Chondrocyte (in vitro differentiated cells): ENCODE data around the gene COPS3. TPM values are rescaled to one million over a fixed set of nuclear protein-coding genes. Genes with fewer than 3 reads are reported as not detected.

ENCODE experiments used
- DNase-seq: peaks from one replicate; pipeline ENCODE4 v3.0.0; 2021; ENCODE audit warnings: mixed read lengths, low spot score
- H3K27ac Mint-ChIP-seq: one replicate; pipeline ENCODE4 v1.8.0; 2021; ENCODE audit warnings: mild to moderate bottlenecking, moderate library complexity, mixed read lengths; ENCODE audit not compliant: unreplicated experiment
- H3K27me3 Mint-ChIP-seq: 2 replicates; pipeline ENCODE4 v1.8.0; 2021; ENCODE audit warnings: low read depth, mixed read lengths
- H3K36me3 Mint-ChIP-seq: 2 replicates; pipeline ENCODE4 v1.8.0; 2021; ENCODE audit warnings: low read depth, mixed read lengths
- H3K4me1 Mint-ChIP-seq: 2 replicates; pipeline ENCODE4 v1.8.0; 2021; ENCODE audit warnings: low read depth, mild to moderate bottlenecking, mixed read lengths
- H3K4me3 Mint-ChIP-seq: one replicate; pipeline ENCODE4 v1.8.0; 2021; ENCODE audit warnings: mild to moderate bottlenecking, moderate library complexity, mixed read lengths; ENCODE audit not compliant: unreplicated experiment
- H3K9me3 Mint-ChIP-seq: 2 replicates; pipeline ENCODE4 v1.8.0; 2021; ENCODE audit warnings: low read depth, mixed read lengths
- total RNA-seq: library from RNA; stranded (reverse); gene quantifications from 3 replicates; pipeline ENCODE4 v1.2.1, GENCODE V29; 2021
- TF ChIP-seq, protein P1 (sequence below): fragments of 200-600 bp; sonication (generic); IDR thresholded peaks from 2 replicates; pipeline ENCODE4 v1.5.0; 2021; ENCODE audit warnings: antibody characterized with exemption, mild to moderate bottlenecking, moderate library complexity

Gene COPS3
- total RNA-seq, 1 donor from 2014 or later = 50.9 TPM

DNA sequence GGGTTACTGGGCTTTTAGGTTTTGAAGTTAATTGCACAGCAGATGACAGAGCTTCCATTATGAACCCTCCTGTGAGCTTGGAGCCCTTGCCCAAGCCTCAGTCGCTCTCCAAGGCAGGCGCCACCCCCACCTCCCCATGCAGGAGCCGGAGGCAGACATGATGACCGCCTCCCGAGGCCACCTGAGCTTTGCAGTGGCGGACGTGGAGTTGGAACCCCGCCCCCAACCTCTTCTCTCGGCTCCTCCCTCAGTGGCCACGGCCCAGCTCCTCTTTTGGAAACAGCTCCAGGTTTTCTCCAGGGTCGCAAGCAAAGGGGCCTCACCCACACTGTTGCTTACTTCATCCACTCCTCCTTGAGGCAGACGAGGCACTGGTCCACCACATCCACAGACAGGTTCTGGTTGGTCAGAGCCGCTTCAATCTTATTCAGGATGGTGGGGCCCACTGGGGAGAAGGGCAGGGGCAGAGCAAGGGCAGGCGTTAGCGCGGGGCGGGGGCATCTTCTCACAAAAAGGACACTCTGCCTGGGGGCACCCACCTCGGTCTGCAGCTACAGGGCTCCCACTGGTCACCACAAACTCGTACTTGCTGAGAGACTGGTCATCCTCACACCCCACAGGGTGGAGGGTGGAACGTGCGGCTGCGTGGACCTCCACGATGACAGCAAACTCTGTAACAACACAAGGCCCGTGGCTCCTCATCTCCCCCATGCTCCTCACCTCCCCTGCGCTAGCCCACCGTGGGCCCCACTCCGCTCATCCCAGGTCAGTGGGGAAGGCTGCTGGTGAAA is 66.2 kb downstream of the COPS3 start:
- no peaks in the 10 kb centered on the region for H3K27me3 Mint-ChIP-seq
- TF ChIP-seq, protein P1, sequence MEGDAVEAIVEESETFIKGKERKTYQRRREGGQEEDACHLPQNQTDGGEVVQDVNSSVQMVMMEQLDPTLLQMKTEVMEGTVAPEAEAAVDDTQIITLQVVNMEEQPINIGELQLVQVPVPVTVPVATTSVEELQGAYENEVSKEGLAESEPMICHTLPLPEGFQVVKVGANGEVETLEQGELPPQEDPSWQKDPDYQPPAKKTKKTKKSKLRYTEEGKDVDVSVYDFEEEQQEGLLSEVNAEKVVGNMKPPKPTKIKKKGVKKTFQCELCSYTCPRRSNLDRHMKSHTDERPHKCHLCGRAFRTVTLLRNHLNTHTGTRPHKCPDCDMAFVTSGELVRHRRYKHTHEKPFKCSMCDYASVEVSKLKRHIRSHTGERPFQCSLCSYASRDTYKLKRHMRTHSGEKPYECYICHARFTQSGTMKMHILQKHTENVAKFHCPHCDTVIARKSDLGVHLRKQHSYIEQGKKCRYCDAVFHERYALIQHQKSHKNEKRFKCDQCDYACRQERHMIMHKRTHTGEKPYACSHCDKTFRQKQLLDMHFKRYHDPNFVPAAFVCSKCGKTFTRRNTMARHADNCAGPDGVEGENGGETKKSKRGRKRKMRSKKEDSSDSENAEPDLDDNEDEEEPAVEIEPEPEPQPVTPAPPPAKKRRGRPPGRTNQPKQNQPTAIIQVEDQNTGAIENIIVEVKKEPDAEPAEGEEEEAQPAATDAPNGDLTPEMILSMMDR = no peak
- peaks cover 41% of the 10 kb centered on the region for H3K36me3 Mint-ChIP-seq
- no peak overlapping the region for H3K27ac Mint-ChIP-seq
- no peak overlapping the region for H3K4me3 Mint-ChIP-seq
- peaks cover 5% of the 10 kb centered on the region for H3K4me1 Mint-ChIP-seq
- no peaks in the 10 kb centered on the region for H3K9me3 Mint-ChIP-seq
- DNase-seq = no peak

DNA sequence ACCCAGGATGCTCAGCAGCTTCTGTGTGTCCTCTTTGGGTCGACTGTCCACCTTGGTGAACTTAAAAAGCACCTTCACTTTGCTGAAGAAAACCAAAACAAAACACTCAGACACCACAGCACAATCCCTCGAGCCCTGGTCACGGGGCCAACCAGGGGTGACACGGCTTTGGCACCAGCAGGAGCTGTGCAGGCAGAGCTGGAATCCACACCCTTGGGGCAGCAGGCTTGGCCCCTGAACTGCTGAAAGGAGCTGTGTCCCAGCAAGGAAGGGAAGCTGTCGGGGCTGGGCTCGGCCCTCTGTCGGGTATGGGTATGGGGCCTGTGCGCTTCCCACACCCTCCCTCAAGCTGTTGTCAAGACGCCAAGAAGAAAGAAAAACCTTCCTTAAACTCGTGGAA is 67.3 kb downstream of the COPS3 start:
- Mint-ChIP-seq H3K27ac (no peak overlapping the region), H3K36me3 (peaks cover 38% of the 10 kb centered on the region), H3K4me1 (peaks cover 5% of the 10 kb centered on the region), H3K27me3 (no peaks in the 10 kb centered on the region), H3K4me3 (no peak overlapping the region), H3K9me3 (no peaks in the 10 kb centered on the region)
- no peak for DNase-seq
- TF ChIP-seq, protein P1 = no peak

DNA sequence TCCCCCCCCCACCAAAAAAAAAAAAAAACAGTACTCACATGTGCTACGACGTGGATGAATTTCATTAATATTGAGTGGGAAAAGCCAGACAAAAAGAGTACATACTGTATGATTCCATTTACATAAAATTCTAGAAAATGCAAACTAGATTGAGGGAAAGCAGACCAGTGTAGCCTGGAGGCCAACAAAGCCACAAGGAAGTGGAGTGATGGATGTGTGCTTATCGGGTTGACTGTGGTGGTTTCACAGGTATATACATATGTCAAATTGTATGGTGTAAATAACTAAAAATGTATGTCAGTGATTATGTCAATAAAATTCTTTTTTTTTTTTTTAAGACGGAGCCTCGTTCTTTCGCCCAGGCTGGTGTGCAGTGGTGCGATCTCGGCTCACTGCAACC is 73.0 kb downstream of the COPS3 start:
- no peaks in the 10 kb centered on the region for H3K9me3 Mint-ChIP-seq
- DNase-seq = no peak
- H3K4me1 Mint-ChIP-seq = peaks cover 21% of the 10 kb centered on the region
- H3K27me3 Mint-ChIP-seq = no peaks in the 10 kb centered on the region
- TF ChIP-seq, protein P1 = no peak
- no peak overlapping the region for H3K27ac Mint-ChIP-seq
- H3K36me3 Mint-ChIP-seq = peaks cover 8% of the 10 kb centered on the region
- no peak overlapping the region for H3K4me3 Mint-ChIP-seq

DNA sequence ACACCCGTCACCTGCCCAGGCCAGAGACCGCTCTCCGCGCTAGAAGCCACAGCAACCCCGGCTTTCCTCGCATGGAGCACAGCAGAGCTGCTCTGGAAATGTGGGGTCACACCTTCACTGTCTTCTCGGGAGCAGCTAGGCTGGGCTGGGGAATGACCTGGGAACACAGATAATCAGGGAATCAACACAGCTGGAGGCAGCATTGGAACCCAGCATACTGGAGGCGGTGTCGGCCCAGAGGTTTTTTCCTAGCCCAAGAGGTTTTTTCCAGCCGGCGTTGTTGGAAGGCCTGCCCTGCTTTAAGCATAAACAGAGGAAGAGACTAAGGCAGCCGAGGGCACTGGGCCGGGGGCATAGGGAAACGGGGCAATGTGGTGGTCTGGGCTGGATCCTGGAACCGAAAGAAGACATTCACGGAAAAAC is 74.1 kb downstream of the COPS3 start:
- Mint-ChIP-seq H3K4me1 (peaks cover 22% of the 10 kb centered on the region), H3K4me3 (no peak overlapping the region), H3K9me3 (no peaks in the 10 kb centered on the region), H3K27ac (no peak overlapping the region), H3K27me3 (no peaks in the 10 kb centered on the region), H3K36me3 (peaks cover 3% of the 10 kb centered on the region)
- TF ChIP-seq, protein P1 = no peak
- DNase-seq = no peak

DNA sequence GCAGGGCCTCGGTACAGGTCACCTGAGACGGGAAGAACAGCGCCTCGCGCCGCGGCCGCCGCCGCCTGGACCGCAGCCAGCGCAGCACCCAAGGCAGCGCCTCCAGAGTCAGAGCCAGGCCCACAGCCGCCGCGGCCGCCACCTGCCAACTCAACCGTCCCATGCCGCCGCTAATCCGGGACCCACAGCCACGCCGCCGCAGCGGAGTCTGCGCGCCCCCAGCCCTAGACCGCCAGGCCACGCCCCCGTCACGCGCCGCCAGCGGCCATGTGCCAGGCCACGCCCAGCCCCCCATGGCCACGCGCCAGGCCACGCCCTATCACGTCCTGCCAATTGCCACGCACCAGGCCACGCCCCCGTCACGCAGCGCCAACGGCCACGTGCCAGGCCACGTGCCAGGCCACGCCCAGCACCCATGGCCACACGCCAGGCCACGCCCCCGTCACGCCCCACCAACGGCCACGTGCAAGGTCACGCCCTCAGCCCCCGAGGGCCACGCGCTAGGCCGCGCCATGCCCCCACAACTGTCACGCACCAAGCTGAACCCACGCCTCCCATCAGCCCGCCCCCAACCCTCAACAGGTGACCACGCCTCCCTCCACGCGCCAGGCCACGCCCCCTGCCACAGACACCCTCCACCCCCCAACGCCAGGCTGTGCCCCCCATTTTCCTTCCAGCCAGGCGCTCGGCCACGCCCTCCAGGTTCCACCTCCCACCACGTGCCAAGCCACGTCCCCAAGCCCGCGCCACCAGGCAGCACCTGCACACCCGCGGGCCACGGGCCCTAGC is 74.7 kb downstream of the COPS3 start, which contains the start of gene PLD6:
PLD6 (minus strand) TSS at position 210 of the 789 bp plus-strand sequence; CDS start at position 163, 47 bp downstream.
- peaks cover 3% of the 10 kb centered on the region for H3K36me3 Mint-ChIP-seq
- H3K27me3 Mint-ChIP-seq = no peaks in the 10 kb centered on the region
- H3K27ac Mint-ChIP-seq = no peak within 1 kb of the TSS
- H3K4me3 Mint-ChIP-seq = no peak within 1 kb of the TSS
- DNase-seq = no peak
- peaks cover 25% of the 10 kb centered on the region for H3K4me1 Mint-ChIP-seq
- H3K9me3 Mint-ChIP-seq = no peaks in the 10 kb centered on the region
- TF ChIP-seq, protein P1 = no peak
